Fibroblast of lung (primary cell): ENCODE measurements around the gene SERPINB13.

ENCODE experiments used
- EZH2 ChIP-seq: IDR thresholded peaks from 2 replicates; pipeline ENCODE4 v1.5.1; 2012; ENCODE audit warnings: low read length, control low read depth, mild to moderate bottlenecking; ENCODE audit errors: missing control alignments
- TF ChIP-seq, protein P1 (sequence below), 2 donors: IDR thresholded peaks in 1 of 2; conservative IDR thresholded peaks in 1 of 2; 1 replicate in 1 of 2; 2 replicates in 1 of 2; pipeline ENCODE4 v1.5.1; 2011 to 2012; ENCODE audit warnings: low read length in 2 of 2, control low read depth in 1 of 2, inconsistent platforms in 1 of 2, low read depth in 1 of 2, mild to moderate bottlenecking in 1 of 2

DNA sequence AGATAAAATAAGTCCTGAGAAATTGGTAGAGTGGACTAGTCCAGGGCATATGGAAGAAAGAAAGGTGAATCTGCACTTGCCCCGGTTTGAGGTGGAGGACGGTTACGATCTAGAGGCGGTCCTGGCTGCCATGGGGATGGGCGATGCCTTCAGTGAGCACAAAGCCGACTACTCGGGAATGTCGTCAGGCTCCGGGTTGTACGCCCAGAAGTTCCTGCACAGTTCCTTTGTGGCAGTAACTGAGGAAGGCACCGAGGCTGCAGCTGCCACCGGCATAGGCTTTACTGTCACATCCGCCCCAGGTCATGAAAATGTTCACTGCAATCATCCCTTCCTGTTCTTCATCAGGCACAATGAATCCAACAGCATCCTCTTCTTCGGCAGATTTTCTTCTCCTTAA, 9.8 kb downstream of the SERPINB13 start:
- TF ChIP-seq, protein P1, sequence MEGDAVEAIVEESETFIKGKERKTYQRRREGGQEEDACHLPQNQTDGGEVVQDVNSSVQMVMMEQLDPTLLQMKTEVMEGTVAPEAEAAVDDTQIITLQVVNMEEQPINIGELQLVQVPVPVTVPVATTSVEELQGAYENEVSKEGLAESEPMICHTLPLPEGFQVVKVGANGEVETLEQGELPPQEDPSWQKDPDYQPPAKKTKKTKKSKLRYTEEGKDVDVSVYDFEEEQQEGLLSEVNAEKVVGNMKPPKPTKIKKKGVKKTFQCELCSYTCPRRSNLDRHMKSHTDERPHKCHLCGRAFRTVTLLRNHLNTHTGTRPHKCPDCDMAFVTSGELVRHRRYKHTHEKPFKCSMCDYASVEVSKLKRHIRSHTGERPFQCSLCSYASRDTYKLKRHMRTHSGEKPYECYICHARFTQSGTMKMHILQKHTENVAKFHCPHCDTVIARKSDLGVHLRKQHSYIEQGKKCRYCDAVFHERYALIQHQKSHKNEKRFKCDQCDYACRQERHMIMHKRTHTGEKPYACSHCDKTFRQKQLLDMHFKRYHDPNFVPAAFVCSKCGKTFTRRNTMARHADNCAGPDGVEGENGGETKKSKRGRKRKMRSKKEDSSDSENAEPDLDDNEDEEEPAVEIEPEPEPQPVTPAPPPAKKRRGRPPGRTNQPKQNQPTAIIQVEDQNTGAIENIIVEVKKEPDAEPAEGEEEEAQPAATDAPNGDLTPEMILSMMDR (conservative IDR thresholded peaks at IDR 0.05 in 1 of 2, IDR thresholded peaks at IDR 0.05 in 1 of 2; ENCODE audit: low read depth in 1 of 2, low read length in 2 of 2), result no peak
- TF ChIP-seq EZH2, result no peak
